ENCODE data around the gene PLEKHG2.

The PLEKHG2 gene

DNA sequence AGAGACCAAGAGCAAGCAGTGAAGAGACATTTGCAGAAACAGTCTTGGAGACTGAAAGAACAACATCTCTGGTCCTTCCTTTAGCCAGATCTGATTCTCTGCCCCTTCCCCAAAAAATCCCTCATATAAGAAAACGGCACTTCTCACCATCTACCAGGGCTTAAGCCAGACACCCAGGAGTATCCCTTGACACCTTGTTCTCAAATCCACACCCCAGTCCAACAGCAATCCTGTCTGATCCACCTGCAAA, 1.7 kb upstream of the PLEKHG2 start:
- no peak overlapping the region for H2AFZ ChIP-seq (ENCODE audit: low read depth, low read length)
- peaks cover 55% of the 10 kb centered on the region for H3K79me2 ChIP-seq (ENCODE audit: low read length)
- H3K4me1 ChIP-seq (ENCODE audit: low read length): peaks cover 31% of the 10 kb centered on the region

DNA sequence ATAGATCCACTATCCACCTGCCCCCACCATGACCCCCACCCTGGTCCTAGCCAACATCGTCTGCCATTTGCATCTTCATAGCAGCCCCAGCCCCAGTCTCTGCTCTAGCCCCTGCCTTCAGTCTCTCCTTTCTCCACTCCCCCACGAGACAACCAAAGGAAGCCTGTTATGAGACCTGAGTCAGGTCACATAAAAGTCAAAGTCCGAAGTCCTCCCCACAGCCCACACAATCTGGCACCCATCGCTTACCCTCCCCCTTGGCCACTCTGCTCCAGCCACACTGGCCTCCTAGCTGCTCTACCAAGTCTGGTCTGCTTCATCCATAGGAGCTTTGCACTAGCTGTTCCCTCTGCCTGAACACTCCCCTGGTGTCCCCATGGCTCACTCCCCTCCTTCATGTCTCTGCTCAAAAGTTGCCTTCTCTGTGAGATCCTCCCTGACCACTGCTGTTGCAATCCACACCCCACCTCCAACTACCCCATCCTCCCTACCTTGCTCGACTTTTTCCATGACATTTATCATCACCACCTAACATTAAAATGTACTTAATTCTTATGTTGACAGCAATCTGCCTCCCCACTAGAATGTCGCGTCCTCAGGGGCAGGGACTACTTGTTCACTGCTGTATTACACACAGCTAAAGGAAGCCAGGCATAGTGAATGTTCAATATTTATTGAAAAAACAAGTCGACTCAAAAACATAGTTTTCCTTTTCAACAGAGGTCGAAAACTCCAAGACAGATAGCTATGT, 1.2 kb upstream of the PLEKHG2 start:
- peak overlapping the region; percentile 96 for H3K4me2 ChIP-seq (ENCODE audit: low read length)
- peaks cover 55% of the 10 kb centered on the region for H3K79me2 ChIP-seq (ENCODE audit: low read length)
- peak overlapping the region; percentile 97 for H3K9ac ChIP-seq (ENCODE audit: low read length)
- H3K27ac ChIP-seq (ENCODE audit: low read length): peak overlapping the region; percentile 93
- H3K27me3 ChIP-seq (ENCODE audit: low read depth, low read length): no peaks in the 10 kb centered on the region
- TF ChIP-seq, protein P1, sequence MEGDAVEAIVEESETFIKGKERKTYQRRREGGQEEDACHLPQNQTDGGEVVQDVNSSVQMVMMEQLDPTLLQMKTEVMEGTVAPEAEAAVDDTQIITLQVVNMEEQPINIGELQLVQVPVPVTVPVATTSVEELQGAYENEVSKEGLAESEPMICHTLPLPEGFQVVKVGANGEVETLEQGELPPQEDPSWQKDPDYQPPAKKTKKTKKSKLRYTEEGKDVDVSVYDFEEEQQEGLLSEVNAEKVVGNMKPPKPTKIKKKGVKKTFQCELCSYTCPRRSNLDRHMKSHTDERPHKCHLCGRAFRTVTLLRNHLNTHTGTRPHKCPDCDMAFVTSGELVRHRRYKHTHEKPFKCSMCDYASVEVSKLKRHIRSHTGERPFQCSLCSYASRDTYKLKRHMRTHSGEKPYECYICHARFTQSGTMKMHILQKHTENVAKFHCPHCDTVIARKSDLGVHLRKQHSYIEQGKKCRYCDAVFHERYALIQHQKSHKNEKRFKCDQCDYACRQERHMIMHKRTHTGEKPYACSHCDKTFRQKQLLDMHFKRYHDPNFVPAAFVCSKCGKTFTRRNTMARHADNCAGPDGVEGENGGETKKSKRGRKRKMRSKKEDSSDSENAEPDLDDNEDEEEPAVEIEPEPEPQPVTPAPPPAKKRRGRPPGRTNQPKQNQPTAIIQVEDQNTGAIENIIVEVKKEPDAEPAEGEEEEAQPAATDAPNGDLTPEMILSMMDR (IDR thresholded peaks at IDR 0.05; ENCODE audit: low read depth, low read length): no peak
- no peak for TF ChIP-seq EZH2phosphoT487 (IDR thresholded peaks at IDR 0.05; ENCODE audit: low read depth)
- H3K9me3 ChIP-seq (ENCODE audit: insufficient read depth, low read length): no peaks in the 10 kb centered on the region
- peak overlapping the region; percentile 88 for H3K4me3 ChIP-seq (ENCODE audit: low read length)
- H4K20me1 ChIP-seq (ENCODE audit: insufficient read depth, low read length): peaks cover 25% of the 10 kb centered on the region
- H3K4me1 ChIP-seq (ENCODE audit: low read length): peaks cover 28% of the 10 kb centered on the region
- peaks cover 38% of the 10 kb centered on the region for H3K36me3 ChIP-seq (replicated peaks; ENCODE audit: low read depth, low read length)
- no peak overlapping the region for H2AFZ ChIP-seq (ENCODE audit: low read depth, low read length)

More for the DNA sequence above, 1.7 kb upstream of the PLEKHG2 start:
- peak overlapping the region; percentile 97 for H3K9ac ChIP-seq (ENCODE audit: low read length)
- H3K27me3 ChIP-seq (ENCODE audit: low read depth, low read length): no peaks in the 10 kb centered on the region
- peaks cover 25% of the 10 kb centered on the region for H4K20me1 ChIP-seq (ENCODE audit: insufficient read depth, low read length)
- TF ChIP-seq, protein P1 (IDR thresholded peaks at IDR 0.05; ENCODE audit: low read depth, low read length): no peak
- no peak for TF ChIP-seq EZH2phosphoT487 (IDR thresholded peaks at IDR 0.05; ENCODE audit: low read depth)
- peak overlapping the region; percentile 93 for H3K27ac ChIP-seq (ENCODE audit: low read length)
- peak overlapping the region; percentile 88 for H3K4me3 ChIP-seq (ENCODE audit: low read length)
- peak overlapping the region; percentile 96 for H3K4me2 ChIP-seq (ENCODE audit: low read length)
- no peaks in the 10 kb centered on the region for H3K9me3 ChIP-seq (ENCODE audit: insufficient read depth, low read length)
- H3K36me3 ChIP-seq (replicated peaks; ENCODE audit: low read depth, low read length): peaks cover 35% of the 10 kb centered on the region

DNA sequence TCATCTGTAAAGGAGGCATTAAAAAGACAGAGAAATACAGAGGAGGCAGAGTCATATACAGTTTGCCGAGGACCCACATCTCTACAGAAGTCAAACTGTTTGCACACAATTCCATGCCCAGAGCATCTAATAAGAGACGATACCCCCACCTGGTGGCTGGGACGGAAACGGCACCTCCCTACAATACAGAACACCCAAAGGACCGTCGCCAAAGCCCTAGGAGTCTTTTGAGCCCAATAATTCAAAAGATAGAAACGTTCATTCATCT, 703 bp upstream of the PLEKHG2 start:
- Histone ChIP-seq H3K4me1 (ENCODE audit: low read length) (peaks cover 28% of the 10 kb centered on the region), H3K27me3 (ENCODE audit: low read depth, low read length) (no peaks in the 10 kb centered on the region), H4K20me1 (ENCODE audit: insufficient read depth, low read length) (peaks cover 25% of the 10 kb centered on the region), H3K4me2 (ENCODE audit: low read length) (peak overlapping the region; percentile 96), H3K79me2 (ENCODE audit: low read length) (peaks cover 54% of the 10 kb centered on the region), H3K4me3 (ENCODE audit: low read length) (peak overlapping the region; percentile 88), H3K9ac (ENCODE audit: low read length) (peak overlapping the region; percentile 97), H3K9me3 (ENCODE audit: insufficient read depth, low read length) (no peaks in the 10 kb centered on the region), H2AFZ (ENCODE audit: low read depth, low read length) (no peak overlapping the region), H3K36me3 (replicated peaks; ENCODE audit: low read depth, low read length) (peaks cover 39% of the 10 kb centered on the region), H3K27ac (ENCODE audit: low read length) (peak overlapping the region; percentile 93)
- TF ChIP-seq EZH2phosphoT487 (IDR thresholded peaks at IDR 0.05; ENCODE audit: low read depth): no peak
- TF ChIP-seq, protein P1 (IDR thresholded peaks at IDR 0.05; ENCODE audit: low read depth, low read length): peak; percentile 99

DNA sequence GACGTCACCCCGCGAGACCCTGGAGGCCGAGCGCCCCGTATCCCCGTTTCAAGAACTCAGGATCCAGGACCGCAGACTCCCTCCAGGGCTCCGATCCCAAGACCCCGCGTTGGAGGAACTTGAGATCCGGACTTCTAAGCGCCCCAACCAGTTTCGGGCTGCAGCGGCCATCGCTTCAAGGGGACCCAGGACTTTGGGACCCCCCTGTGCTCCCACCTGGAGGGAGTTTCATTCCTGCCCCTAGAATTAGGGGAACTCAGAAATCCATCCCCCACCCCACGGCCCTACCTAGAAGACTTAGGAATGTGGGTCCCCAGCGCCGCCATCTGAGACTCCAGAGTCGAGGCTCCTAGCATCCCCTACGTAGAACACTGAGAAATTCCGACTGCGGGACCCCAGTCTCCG, 400 bp downstream of the PLEKHG2 start:
- H3K27me3 ChIP-seq (ENCODE audit: low read depth, low read length): no peaks in the 10 kb centered on the region
- peak overlapping the region; percentile 95 for H3K4me3 ChIP-seq (ENCODE audit: low read length)
- peak overlapping the region; percentile 100 for H3K9ac ChIP-seq (ENCODE audit: low read length)
- H4K20me1 ChIP-seq (ENCODE audit: insufficient read depth, low read length): peaks cover 17% of the 10 kb centered on the region
- H3K79me2 ChIP-seq (ENCODE audit: low read length): peaks cover 43% of the 10 kb centered on the region
- peak overlapping the region; percentile 81 for H3K27ac ChIP-seq (ENCODE audit: low read length)
- H3K4me2 ChIP-seq (ENCODE audit: low read length): peak overlapping the region; percentile 80
- TF ChIP-seq EZH2phosphoT487 (IDR thresholded peaks at IDR 0.05; ENCODE audit: low read depth): no peak
- TF ChIP-seq, protein P1 (IDR thresholded peaks at IDR 0.05; ENCODE audit: low read depth, low read length): no peak; the same call in 1 of the 2 replicates
- peaks cover 29% of the 10 kb centered on the region for H3K36me3 ChIP-seq (replicated peaks; ENCODE audit: low read depth, low read length)
- H3K9me3 ChIP-seq (ENCODE audit: insufficient read depth, low read length): no peaks in the 10 kb centered on the region
- H2AFZ ChIP-seq (ENCODE audit: low read depth, low read length): peak overlapping the region; percentile 62
- H3K4me1 ChIP-seq (ENCODE audit: low read length): peaks cover 28% of the 10 kb centered on the region

Measured in OCI-LY3 (cell line).